Mesodermal cell (in vitro differentiated cells): Measurements from ENCODE around the gene TBCK.
A peak's percentile ranks its signal among the peaks of the same experiment; 100 is the strongest.

ENCODE experiments used
- H3K27ac ChIP-seq: 2 replicates; pipeline ENCODE4 v1.7.0; 2013; ENCODE audit warnings: mild to moderate bottlenecking, low read depth, low read length, moderate library complexity; ENCODE audit not compliant: severe bottlenecking
- H3K36me3 ChIP-seq: 2 replicates; pipeline ENCODE4 v1.7.1; 2013; ENCODE audit warnings: mild to moderate bottlenecking, low read length, moderate library complexity; ENCODE audit not compliant: control insufficient read depth, insufficient read depth
- H3K4me1 ChIP-seq: one replicate; pipeline ENCODE4 v1.7.1; 2013; ENCODE audit warnings: mild to moderate bottlenecking, low read length; ENCODE audit not compliant: insufficient read depth, control insufficient read depth, poor library complexity, severe bottlenecking
- H3K4me3 ChIP-seq: 2 replicates; pipeline ENCODE4 v1.7.0; 2013; ENCODE audit warnings: low read length, control low read depth, mild to moderate bottlenecking; ENCODE audit not compliant: insufficient read depth, poor library complexity, severe bottlenecking; ENCODE audit errors: extremely low read depth
- H3K9me3 ChIP-seq: 2 replicates; pipeline ENCODE4 v1.7.1; 2013; ENCODE audit warnings: mild to moderate bottlenecking, low read length, moderate library complexity; ENCODE audit not compliant: control insufficient read depth
- WGBS, 2 experiments: methylation state at CpG; one replicate each; pipeline ENCODE4 v1.1.5; 2013; ENCODE audit warnings: missing lambda C conversion rate in 2 of 2; ENCODE audit not compliant: insufficient coverage in 2 of 2; 5-methylcytosine and 5-hydroxymethylcytosine counted together

TBCK gene

GRCh38 chr4:106287353-106287969 is 28.5 kb downstream of the TBCK start:
- peaks cover 25% of the 10 kb centered on the region for H3K36me3 ChIP-seq
- no peaks in the 10 kb centered on the region for H3K9me3 ChIP-seq
- H3K4me1 ChIP-seq = peaks cover 8% of the 10 kb centered on the region
- H3K4me3 ChIP-seq = no peak overlapping the region
- peak overlapping the region; percentile 86 for H3K27ac ChIP-seq

GRCh38 chr4:106286611-106287010 is 29.4 kb downstream of the TBCK start:
- H3K4me1 ChIP-seq = peaks cover 8% of the 10 kb centered on the region
- H3K36me3 ChIP-seq = peaks cover 27% of the 10 kb centered on the region
- WGBS, 2 experiments = 92 to 98% methylated on average over 6 to 7 of the region's 8 CpGs
- no peak overlapping the region for H3K27ac ChIP-seq
- H3K9me3 ChIP-seq = no peaks in the 10 kb centered on the region
- no peak overlapping the region for H3K4me3 ChIP-seq

GRCh38 chr4:106284227-106284626 is 31.8 kb downstream of the TBCK start:
- H3K4me1 ChIP-seq = peaks cover 8% of the 10 kb centered on the region
- H3K27ac ChIP-seq = no peak overlapping the region
- H3K36me3 ChIP-seq = peaks cover 19% of the 10 kb centered on the region
- WGBS, 2 experiments = 89 to 100% methylated on average over 1 to 2 of the region's 3 CpGs
- no peak overlapping the region for H3K4me3 ChIP-seq
- no peaks in the 10 kb centered on the region for H3K9me3 ChIP-seq

- WGBS, 2 experiments = no CpG with 5 or more reads among the region's 1 CpG
- Histone ChIP-seq H3K9me3 (peaks cover 5% of the 10 kb centered on the region), H3K36me3 (peaks cover 8% of the 10 kb centered on the region), H3K4me1 (no peaks in the 10 kb centered on the region), H3K4me3 (no peak overlapping the region), H3K27ac (no peak overlapping the region)
These were observed 38.8 kb downstream of the TBCK start for GRCh38 chr4:106277140-106277675.

GRCh38 chr4:106273831-106274230 is 42.2 kb downstream of the TBCK start:
- peaks cover 5% of the 10 kb centered on the region for H3K9me3 ChIP-seq
- H3K4me3 ChIP-seq = no peak overlapping the region
- H3K36me3 ChIP-seq = peaks cover 3% of the 10 kb centered on the region
- H3K27ac ChIP-seq = no peak overlapping the region
- H3K4me1 ChIP-seq = no peaks in the 10 kb centered on the region
- WGBS, 2 experiments = 100% methylated on average over 2 of the region's 2 CpGs

GRCh38 chr4:106270736-106271135 is 45.3 kb downstream of the TBCK start:
- peaks cover 3% of the 10 kb centered on the region for H3K36me3 ChIP-seq
- peaks cover 5% of the 10 kb centered on the region for H3K9me3 ChIP-seq
- no peaks in the 10 kb centered on the region for H3K4me1 ChIP-seq
- no CpG with 5 or more reads among the region's 1 CpG for WGBS, 2 experiments
- no peak overlapping the region for H3K27ac ChIP-seq
- no peak overlapping the region for H3K4me3 ChIP-seq

GRCh38 chr4:106269711-106270110 is 46.3 kb downstream of the TBCK start:
- Histone ChIP-seq H3K27ac (no peak overlapping the region), H3K4me1 (no peaks in the 10 kb centered on the region), H3K36me3 (peaks cover 3% of the 10 kb centered on the region), H3K9me3 (peaks cover 5% of the 10 kb centered on the region), H3K4me3 (no peak overlapping the region)
- WGBS, 2 experiments = no CpG with 5 or more reads among the region's 2 CpGs

- no peaks in the 10 kb centered on the region for H3K4me1 ChIP-seq
- H3K27ac ChIP-seq = no peak overlapping the region
- H3K9me3 ChIP-seq = peaks cover 5% of the 10 kb centered on the region
- H3K36me3 ChIP-seq = peaks cover 3% of the 10 kb centered on the region
- H3K4me3 ChIP-seq = no peak overlapping the region
These were observed 47.2 kb downstream of the TBCK start for GRCh38 chr4:106268786-106269185.

- no peak overlapping the region for H3K4me3 ChIP-seq
- no peaks in the 10 kb centered on the region for H3K36me3 ChIP-seq
- no peaks in the 10 kb centered on the region for H3K4me1 ChIP-seq
- no peak overlapping the region for H3K27ac ChIP-seq
- no peaks in the 10 kb centered on the region for H3K9me3 ChIP-seq
These were observed 49.8 kb downstream of the TBCK start for GRCh38 chr4:106266201-106266600.

- WGBS, 2 experiments = 70 to 86% methylated on average over 2 of the region's 4 CpGs
- no peak overlapping the region for H3K4me3 ChIP-seq
- no peak overlapping the region for H3K27ac ChIP-seq
- H3K9me3 ChIP-seq = no peaks in the 10 kb centered on the region
- no peaks in the 10 kb centered on the region for H3K4me1 ChIP-seq
- no peaks in the 10 kb centered on the region for H3K36me3 ChIP-seq
These were observed 51.7 kb downstream of the TBCK start for GRCh38 chr4:106264331-106264728.

GRCh38 chr4:106263594-106264330 is 52.2 kb downstream of the TBCK start:
- WGBS, 2 experiments = 80% methylated on average over 1 of the region's 2 CpGs; no CpG with 5 or more reads in 1 of the 2 experiments
- Histone ChIP-seq H3K9me3 (no peaks in the 10 kb centered on the region), H3K27ac (no peak overlapping the region), H3K4me1 (no peaks in the 10 kb centered on the region), H3K4me3 (no peak overlapping the region), H3K36me3 (no peaks in the 10 kb centered on the region)
